RWPE1 (cell line): ENCODE results near the gene CRB2.
A peak's percentile ranks its signal among the peaks of the same experiment; 100 is the strongest.

Experiments used
- CTCF ChIA-PET: fragments of 350-600 bp; sonication (Branson Sonifier 250); formaldehyde crosslinking; extraction: SDS; loops from one replicate; lab custom pipeline; 2021; lab: Yijun Ruan, JAX
- POLR2A ChIA-PET: fragments of 400-600 bp; formaldehyde crosslinking; extraction: SDS; loops from one replicate; lab custom pipeline; 2020; ENCODE audit warnings: antibody characterized with exemption; ENCODE audit not compliant: low non-redundant PET; lab: Yijun Ruan, JAX
- DNase-seq: peaks from one replicate; pipeline ENCODE4 v3.0.0; 2012; ENCODE audit warnings: low spot score
- H3K27ac ChIP-seq: fragments of 450-650 bp; 2 replicates; pipeline ENCODE4 v1.5.1; 2017
- CTCF ChIP-seq: fragments of 450-650 bp; conservative IDR thresholded peaks from 2 replicates; pipeline ENCODE4 v1.5.1; 2017; ENCODE audit warnings: low read depth, mild to moderate bottlenecking

Gene CRB2

GRCh38 chr9:123356851-123357742, 1.1 kb downstream of the CRB2 start:
- no peak overlapping the region for H3K27ac ChIP-seq
- no peak for TF ChIP-seq CTCF
- ChIA-PET POLR2A (no interaction called here), CTCF (interaction anchor here (0.5 to 0.9 kb wide), 3 partner anchors 29 to 106 kb away, joined by 3 read pairs; no protein-coding TSS in a partner anchor)
- DNase-seq: no peak

GRCh38 chr9:123357743-123358059, 1.7 kb downstream of the CRB2 start:
- no peak overlapping the region for H3K27ac ChIP-seq
- no peak for DNase-seq
- no peak for TF ChIP-seq CTCF
- ChIA-PET POLR2A (no interaction called here), CTCF (no interaction called here)

- no peak for DNase-seq
- ChIA-PET POLR2A (no interaction called here), CTCF (no interaction called here)
- H3K27ac ChIP-seq: no peak overlapping the region
- no peak for TF ChIP-seq CTCF
Observed at GRCh38 chr9:123358181-123358905, 2.3 kb downstream of the CRB2 start.

- no peak overlapping the region for H3K27ac ChIP-seq
- TF ChIP-seq CTCF: no peak
- CTCF ChIA-PET: interaction anchor here (0.6 to 1.3 kb wide), 2 partner anchors 9 to 151 kb away, joined by 3 to 10 read pairs; no protein-coding TSS in a partner anchor
- POLR2A ChIA-PET: no interaction called here
- no peak for DNase-seq
Observed at GRCh38 chr9:123359106-123359505, 3.1 kb downstream of the CRB2 start.

GRCh38 chr9:123359546-123359945, 3.5 kb downstream of the CRB2 start:
- no peak for TF ChIP-seq CTCF
- no peak overlapping the region for H3K27ac ChIP-seq
- DNase-seq: no peak
- CTCF ChIA-PET: interaction anchor here (0.6 to 1.3 kb wide), 2 partner anchors 10 to 152 kb away, joined by 3 to 10 read pairs; no protein-coding TSS in a partner anchor
- POLR2A ChIA-PET: no interaction called here

- POLR2A ChIA-PET: interaction anchor here (0.6 kb wide), 1 partner anchor 541 kb away, joined by 3 read pairs; no protein-coding TSS in a partner anchor
- TF ChIP-seq CTCF: no peak
- no peak for DNase-seq
- CTCF ChIA-PET: interaction anchor here (0.6 to 1.6 kb wide), 4 partner anchors 10 to 25 kb away, joined by 3 to 10 read pairs (median 5); no protein-coding TSS in a partner anchor
- H3K27ac ChIP-seq: peak overlapping the region; percentile 3; the same call in 1 of the 2 replicates
Observed at GRCh38 chr9:123360161-123361085, 4.4 kb downstream of the CRB2 start.
